Heart left ventricle (tissue), 16 donors: ENCODE data around the gene KRT74. TPM values are rescaled to one million over a fixed set of nuclear protein-coding genes. Genes with fewer than 3 reads are reported as not detected.

Experiments used
- ATAC-seq, 4 donors: fragments of 200-7000 bp; cut with Tn5 transposase; one replicate each; pipeline ENCODE4 v1.9.1; 2020 to 2022; ENCODE audit warnings: moderate library complexity in 4 of 4, mild to moderate bottlenecking in 3 of 4, moderate number of reproducible peaks in 1 of 4
- DNase-seq, 5 donors: peaks; one replicate each; pipeline ENCODE4 v3.0.0-alpha.2; 2020
- H3K27ac ChIP-seq, 12 donors: fragments of 200-600 bp; sonication (generic) in 4 of 12; one replicate each; pipeline versions ENCODE4 v1.5.0 to v1.8.0; 2016 to 2022; ENCODE audit warnings: mild to moderate bottlenecking in 2 of 12
- H3K27me3 ChIP-seq, 9 donors: fragments of 200-600 bp; sonication (generic) in 2 of 9; one replicate each; pipeline versions ENCODE4 v1.5.1 to v1.8.0; 2016 to 2022; ENCODE audit warnings: mild to moderate bottlenecking in 3 of 9
- H3K36me3 ChIP-seq, 9 donors: fragments of 200-600 bp; sonication (generic) in 2 of 9; one replicate each; pipeline versions ENCODE4 v1.5.0 to v1.8.0; 2018 to 2022; ENCODE audit warnings: mild to moderate bottlenecking in 2 of 9
- H3K4me1 ChIP-seq, 12 donors: fragments of 200-600 bp; sonication (generic) in 4 of 12; one replicate each; pipeline versions ENCODE4 v1.5.0 to v1.8.0; 2016 to 2022; ENCODE audit warnings: mild to moderate bottlenecking in 3 of 12
- H3K4me3 ChIP-seq, 12 donors: fragments of 200-600 bp; sonication (generic) in 4 of 12; one replicate each; pipeline versions ENCODE4 v1.5.0 to v1.8.0; 2017 to 2022; ENCODE audit warnings: mild to moderate bottlenecking in 9 of 12, moderate library complexity in 4 of 12
- H3K9me3 ChIP-seq, 12 donors: fragments of 200-600 bp; sonication (generic) in 4 of 12; one replicate each; pipeline versions ENCODE4 v1.5.0 to v1.8.0; 2016 to 2022; ENCODE audit warnings: mild to moderate bottlenecking in 1 of 12
- CTCF ChIP-seq, 12 donors: fragments of 200-600 bp; sonication (generic) in 4 of 12; IDR thresholded peaks; one replicate each; pipeline versions ENCODE4 v1.5.0 to v1.8.0; 2018 to 2022; ENCODE audit warnings: antibody characterized with exemption in 12 of 12, mild to moderate bottlenecking in 5 of 12
- POLR2A ChIP-seq, 2 donors: fragments of 450-650 bp; IDR thresholded peaks; one replicate each; pipeline ENCODE4 v1.6.1; 2017; ENCODE audit warnings: antibody characterized with exemption in 2 of 2, mild to moderate bottlenecking in 2 of 2, moderate library complexity in 2 of 2
- WGBS, 4 donors: extraction: QIAGEN DNeasy Blood & Tissue Kit in 2 of 4; methylation state at CpG; one replicate each; pipeline versions ENCODE4 v1.1.5 to v1.1.7; 2013 to 2018; 5-methylcytosine and 5-hydroxymethylcytosine counted together
- intact Hi-C, 10 donors: fragments of 100-400 bp; cut with DNase I; formaldehyde crosslinking; loops; one replicate each; pipeline versions ENCODE4 v1.11.1 to v1.14.2; 2022
- polyA plus RNA-seq, 2 donors: library from polyadenylated mRNA; stranded (reverse); fragments of 200-250 nt; gene quantifications; one replicate each; pipeline ENCODE4 v1.2.3, GENCODE V29; 2013
- total RNA-seq, 9 donors: library from RNA; depleted of rRNA in 2 of 9; stranded (reverse); fragments of >200 nt in 2 of 9; fragmentation: NEBNext Ultra II Directional in 3 of 9; extraction: Animal tissue kit (Norgen Biotek cat#: 25700) in 3 of 9; gene quantifications; one replicate each; pipeline versions ENCODE4 v1.1.0 to v1.2.4, GENCODE V29; 2016 to 2023
- donor health status: ischemic (EF 13 %, LVEDD 7.1; RV severe dilation, severe dysfunction).
- donor health status: healthy with polysubstance abuse.
- donor health status: DM: no; HTN: yes; CAD: no.
- donor health status: DM: no; HTN: no; CAD: no.
- donor health status: ischemic (EF 25% LVEDD 6.9; RV normal size, moderate dysfunction).
- donor health status: ischemic (EF 25% LVEDD 5.7; RV mildly dilated, moderate dysfunction).
- donor health status: healthy.
- donor health status: DM: yes; HTN: yes; CAD: no.
- donor health status: ischemic (EF 35%, LVEDD 5.7; RV mildly dilated, moderate dysfunction).
- donor health status: nonischemic (EF 11% LVEDD 7.7; RV severe dilation, severe dysfunction).
- donor health status: DM: yes; HTN: yes; CAD: no.
- donor health status: PGD.
- donor health status: ischemic (EF 29% LVEDD 5.4; RV normal size, mild dysfunction).
- donor health status: nonischemic (EF 23%, LVEDD 6.1; RV moderate dilation, normal function).

KRT74 gene
- total and polyA plus RNA-seq, 11 donors = not detected

- intact Hi-C loops = no loop called here
- no peaks in the 10 kb centered on the region for H3K9me3 ChIP-seq
- no peaks in the 10 kb centered on the region for H3K4me1 ChIP-seq
- no peak overlapping the region for H3K4me3 ChIP-seq
- H3K27ac ChIP-seq = no peak overlapping the region
- no peak for ATAC-seq
- no peaks in the 10 kb centered on the region for H3K36me3 ChIP-seq
- H3K27me3 ChIP-seq = no peaks in the 10 kb centered on the region
- TF ChIP-seq CTCF (IDR thresholded peaks at IDR 0.05) (no peak), POLR2A (IDR thresholded peaks at IDR 0.05) (no peak)
- DNase-seq = no peak
- 70 to 81% (median 73%) methylated on average over 8 of the region's 8 CpGs for WGBS, 4 donors
Measured at GRCh38 chr12:52526511-52526951, 47.1 kb downstream of the KRT74 start.

GRCh38 chr12:52525661-52526499, 47.8 kb downstream of the KRT74 start:
- H3K27me3 ChIP-seq = no peaks in the 10 kb centered on the region
- H3K36me3 ChIP-seq = no peaks in the 10 kb centered on the region
- no peaks in the 10 kb centered on the region for H3K4me1 ChIP-seq
- DNase-seq = no peak
- no peak overlapping the region for H3K4me3 ChIP-seq
- H3K9me3 ChIP-seq = no peaks in the 10 kb centered on the region
- no peak overlapping the region for H3K27ac ChIP-seq
- ATAC-seq = no peak
- 82 to 86% (median 83%) methylated on average over 12 to 13 of the region's 13 CpGs for WGBS, 4 donors
- no peak for TF ChIP-seq POLR2A (IDR thresholded peaks at IDR 0.05)
- TF ChIP-seq CTCF (IDR thresholded peaks at IDR 0.05) = no peak
- intact Hi-C loops = no loop called here

DNA sequence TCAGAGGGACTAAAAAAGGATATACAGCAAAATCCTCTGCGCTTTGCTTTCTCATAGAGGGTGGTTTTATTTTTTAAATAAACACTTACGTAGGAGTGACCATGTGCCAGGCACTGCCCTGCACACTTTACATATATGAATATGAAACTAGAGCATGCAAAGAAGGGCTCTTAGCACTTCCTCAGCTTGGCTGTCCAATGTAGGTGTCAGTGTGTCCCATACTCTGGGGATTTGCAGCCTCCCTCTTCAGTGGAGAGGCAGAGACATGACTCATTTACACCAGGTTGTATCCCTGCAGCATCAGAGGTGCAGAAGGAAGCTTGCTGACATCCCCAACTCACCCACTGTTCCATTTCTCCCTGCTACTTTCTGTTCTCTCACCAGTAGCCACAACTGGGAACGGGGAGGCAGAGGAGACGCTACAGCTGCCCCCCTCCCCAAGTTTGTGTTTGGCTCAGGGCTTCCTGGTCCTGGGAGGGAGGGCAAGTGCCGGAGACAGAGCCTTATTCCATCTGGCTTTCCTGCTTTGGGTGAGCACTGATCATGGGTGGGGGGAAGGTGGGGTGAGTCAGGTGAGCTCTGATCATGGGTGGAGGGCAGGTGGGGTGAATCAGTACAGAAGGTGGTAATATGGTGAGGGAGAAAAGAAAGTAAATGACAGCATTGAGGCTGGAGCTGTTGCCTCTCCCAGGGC, 48.6 kb downstream of the KRT74 start:
- Histone ChIP-seq H3K4me3 (no peak overlapping the region), H3K27me3 (no peaks in the 10 kb centered on the region), H3K36me3 (no peaks in the 10 kb centered on the region), H3K9me3 (no peaks in the 10 kb centered on the region), H3K4me1 (no peaks in the 10 kb centered on the region), H3K27ac (no peak overlapping the region)
- intact Hi-C loops = no loop called here
- 81 to 90% (median 86%) methylated on average over 5 of the region's 5 CpGs for WGBS, 4 donors
- DNase-seq = no peak
- TF ChIP-seq POLR2A (IDR thresholded peaks at IDR 0.05) = no peak
- TF ChIP-seq CTCF (IDR thresholded peaks at IDR 0.05) = no peak
- no peak for ATAC-seq

DNA sequence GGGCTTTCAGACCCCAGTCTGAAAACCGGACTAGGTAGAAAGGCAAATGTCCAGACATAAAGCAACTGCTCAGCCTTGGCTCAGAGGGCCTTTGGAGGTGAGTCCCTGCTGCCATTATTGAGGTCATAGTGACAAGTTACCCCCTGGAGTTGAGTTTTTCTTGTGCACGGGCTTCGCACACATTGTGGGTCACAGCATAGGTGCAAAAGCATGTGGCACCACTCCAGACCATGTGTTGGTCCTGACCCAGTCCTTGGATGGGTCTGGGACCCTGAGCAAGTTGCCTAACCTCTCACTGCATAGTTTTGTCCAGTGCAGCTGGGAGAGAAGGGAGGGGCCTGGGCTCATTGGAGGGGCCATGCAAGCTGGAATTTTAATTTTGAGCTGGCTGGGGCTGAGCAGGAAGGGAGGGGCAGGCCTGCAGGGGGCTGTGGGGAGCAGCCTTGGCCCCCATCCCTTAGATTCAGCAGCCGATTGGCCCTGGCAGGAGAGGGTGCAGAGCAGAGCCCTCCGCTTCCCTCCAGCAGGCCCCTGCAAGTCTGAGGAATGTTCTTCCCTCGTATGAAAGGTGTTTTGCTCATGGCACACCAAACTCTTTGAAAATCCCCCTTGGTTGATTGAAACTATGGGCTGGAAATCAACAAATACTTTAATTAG, 49.3 kb downstream of the KRT74 start:
- Histone ChIP-seq H3K4me1 (no peaks in the 10 kb centered on the region), H3K9me3 (no peaks in the 10 kb centered on the region), H3K27me3 (no peaks in the 10 kb centered on the region), H3K36me3 (no peaks in the 10 kb centered on the region), H3K27ac (no peak overlapping the region), H3K4me3 (no peak overlapping the region)
- intact Hi-C loops = no loop called here
- TF ChIP-seq CTCF (IDR thresholded peaks at IDR 0.05) (no peak), POLR2A (IDR thresholded peaks at IDR 0.05) (no peak)
- DNase-seq (no peak), ATAC-seq (no peak)
- 67 to 81% (median 77%) methylated on average over 3 to 6 of the region's 6 CpGs for WGBS, 4 donors
